IMR-90 (cell line): ENCODE measurements around the gene ADGRD1. TPM values are rescaled to one million over a fixed set of nuclear protein-coding genes. Genes with fewer than 3 reads are reported as not detected.

Source experiments
- ATAC-seq: fragments of 200-7000 bp; cut with Tn5 transposase; 2 replicates; pipeline ENCODE4 v1.9.1; 2020; ENCODE audit warnings: low read depth, mild to moderate bottlenecking, moderate library complexity
- BruUV-seq: library from RNA; stranded (reverse); fragments of 400-500 nt; replicated peaks from 2 replicates; lab custom pipeline; 2021; lab: Mats Ljungman, UMichigan
- CTCF ChIA-PET: fragments of 300-600 bp; formaldehyde crosslinking; extraction: SDS; loops from one replicate; lab custom pipeline; 2021; ENCODE audit warnings: antibody characterized with exemption; lab: Yijun Ruan, JAX
- POLR2A ChIA-PET: fragments of 300-600 bp; sonication (Branson Sonifier 250); formaldehyde crosslinking; loops from one replicate; lab custom pipeline; 2022; ENCODE audit warnings: antibody characterized with exemption; ENCODE audit not compliant: unreplicated experiment; lab: Charles Lee
- DNase-seq: peaks from one replicate; pipeline ENCODE4 v3.0.0; 2013
- H2AFZ ChIP-seq: replicated peaks from 2 replicates; pipeline ENCODE3; 2013; ENCODE audit warnings: low read length, mild to moderate bottlenecking; ENCODE audit not compliant: poor library complexity
- H2AK5ac ChIP-seq: 2 replicates; pipeline ENCODE4 v1.6.1; 2013; ENCODE audit warnings: low read depth, low read length, inconsistent platforms
- H2AK9ac ChIP-seq: replicated peaks from 2 replicates; pipeline ENCODE3; 2013; ENCODE audit warnings: mild to moderate bottlenecking, low read depth, low read length, moderate library complexity; ENCODE audit not compliant: poor library complexity
- H2BK120ac ChIP-seq: 2 replicates; pipeline ENCODE4 v1.6.1; 2013; ENCODE audit warnings: low read depth, low read length, inconsistent platforms
- H2BK15ac ChIP-seq: 3 replicates; pipeline ENCODE4 v1.6.1; 2013; ENCODE audit warnings: low read depth, low read length, inconsistent platforms
- H2BK20ac ChIP-seq: 2 replicates; pipeline ENCODE4 v1.6.1; 2013; ENCODE audit warnings: low read depth, mild to moderate bottlenecking, inconsistent platforms, low read length, moderate library complexity
- H2BK5ac ChIP-seq: 2 replicates; pipeline ENCODE4 v1.6.1; 2013; ENCODE audit warnings: mild to moderate bottlenecking, low read depth, low read length, inconsistent platforms; ENCODE audit not compliant: poor library complexity, severe bottlenecking
- H3K14ac ChIP-seq: replicated peaks from 2 replicates; pipeline ENCODE4 v1.6.1; 2013; ENCODE audit warnings: low read depth, low read length, inconsistent platforms
- H3K18ac ChIP-seq: 2 replicates; pipeline ENCODE4 v1.6.1; 2013; ENCODE audit warnings: low read depth, low read length, control low read depth
- H3K23ac ChIP-seq: 2 replicates; pipeline ENCODE4 v1.6.1; 2013; ENCODE audit warnings: low read depth, low read length, inconsistent platforms
- H3K27ac ChIP-seq: 2 replicates; pipeline ENCODE4 v1.5.1; 2013; ENCODE audit warnings: mild to moderate bottlenecking, control low read depth, low read length; ENCODE audit not compliant: insufficient read depth
- H3K27me3 ChIP-seq: 2 replicates; pipeline ENCODE4 v1.6.1; 2013; ENCODE audit warnings: low read length; ENCODE audit not compliant: control insufficient read depth, insufficient read depth
- H3K36me3 ChIP-seq: 2 replicates; pipeline ENCODE4 v1.6.1; 2013; ENCODE audit warnings: low read length, mixed read lengths; ENCODE audit not compliant: control insufficient read depth, insufficient read depth
- H3K4ac ChIP-seq: 2 replicates; pipeline ENCODE4 v1.6.1; 2013; ENCODE audit warnings: low read depth, low read length, inconsistent platforms
- H3K4me1 ChIP-seq: 2 replicates; pipeline ENCODE4 v1.6.1; 2013; ENCODE audit warnings: low read length, mixed read lengths; ENCODE audit not compliant: control insufficient read depth, insufficient read depth
- H3K4me2 ChIP-seq: 2 replicates; pipeline ENCODE4 v1.6.1; 2013; ENCODE audit warnings: low read depth, mild to moderate bottlenecking, control low read depth, low read length, moderate library complexity
- H3K4me3 ChIP-seq: 2 replicates; pipeline ENCODE4 v1.5.1; 2013; ENCODE audit warnings: low read depth, mild to moderate bottlenecking, control low read depth, low read length, moderate library complexity; ENCODE audit not compliant: insufficient read depth
- H3K56ac ChIP-seq: 2 replicates; pipeline ENCODE4 v1.6.1; 2013; ENCODE audit warnings: low read length, inconsistent platforms; ENCODE audit not compliant: insufficient read depth; ENCODE audit errors: extremely low read depth
- H3K79me1 ChIP-seq, 2 experiments: 2 replicates each; pipeline ENCODE4 v1.6.1; 2013; ENCODE audit warnings: low read length in 2 of 2, inconsistent platforms in 1 of 2, low read depth in 1 of 2
- H3K9ac ChIP-seq: 2 replicates; pipeline ENCODE4 v1.6.1; 2013; ENCODE audit warnings: low read depth, low read length, control low read depth
- H3K9me1 ChIP-seq: 2 replicates; pipeline ENCODE4 v1.6.1; 2013; ENCODE audit warnings: low read length, inconsistent platforms; ENCODE audit not compliant: insufficient read depth
- H3K9me3 ChIP-seq: 2 replicates; pipeline ENCODE4 v1.6.1; 2013; ENCODE audit warnings: low read length; ENCODE audit not compliant: control insufficient read depth, insufficient read depth
- H4K20me1 ChIP-seq: 2 replicates; pipeline ENCODE4 v1.6.1; 2013; ENCODE audit warnings: low read length, inconsistent platforms; ENCODE audit not compliant: insufficient read depth
- H4K5ac ChIP-seq: 2 replicates; pipeline ENCODE4 v1.6.1; 2013; ENCODE audit warnings: mild to moderate bottlenecking, low read depth, low read length, control low read depth
- H4K8ac ChIP-seq, 2 experiments: 2 replicates each; pipeline ENCODE4 v1.6.1; 2013; ENCODE audit warnings: low read depth in 2 of 2, low read length in 2 of 2, control low read depth in 1 of 2, inconsistent platforms in 1 of 2
- H4K91ac ChIP-seq: 2 replicates; pipeline ENCODE4 v1.6.1; 2013; ENCODE audit warnings: low read depth, low read length, inconsistent platforms; ENCODE audit not compliant: insufficient read depth
- BHLHE40 ChIP-seq: fragments of 150-350 bp; IDR thresholded peaks from 2 replicates; pipeline ENCODE4 v1.6.1; 2016; ENCODE audit warnings: mild to moderate bottlenecking, low read depth, low read length
- CHD1 ChIP-seq: IDR thresholded peaks from 2 replicates; pipeline ENCODE4 v1.6.1; 2012; ENCODE audit warnings: low read depth, low read length, improper control_type of control experiment
- CTCF ChIP-seq: conservative IDR thresholded peaks from 2 replicates; pipeline ENCODE4 v1.5.1; 2012; ENCODE audit warnings: mild to moderate bottlenecking, low read depth, low read length, improper control_type of control experiment
- MAFK ChIP-seq: IDR thresholded peaks from 2 replicates; pipeline ENCODE4 v1.6.1; 2012; ENCODE audit warnings: low read depth, low read length, improper control_type of control experiment
- MAZ ChIP-seq: IDR thresholded peaks from 2 replicates; pipeline ENCODE4 v1.6.1; 2012; ENCODE audit warnings: low read depth, mild to moderate bottlenecking, low read length, improper control_type of control experiment, moderate library complexity, borderline replicate concordance
- POLR2A ChIP-seq: IDR thresholded peaks from 2 replicates; pipeline ENCODE4 v1.6.1; 2012; ENCODE audit warnings: mild to moderate bottlenecking, low read depth, low read length
- RAD21 ChIP-seq: IDR thresholded peaks from 2 replicates; pipeline ENCODE4 v1.6.1; 2012; ENCODE audit warnings: low read length, improper control_type of control experiment
- RCOR1 ChIP-seq: IDR thresholded peaks from 2 replicates; pipeline ENCODE4 v1.6.1; 2012; ENCODE audit warnings: mild to moderate bottlenecking, low read length, improper control_type of control experiment; ENCODE audit not compliant: insufficient replicate concordance
- WGBS, 2 experiments: methylation state at CpG; one replicate each; pipeline versions ENCODE4 v1.1.5 to v1.1.7; 2013; ENCODE audit warnings: missing lambda C conversion rate in 2 of 2; ENCODE audit not compliant: insufficient read length in 1 of 2; ENCODE audit errors: extremely low coverage in 2 of 2; 5-methylcytosine and 5-hydroxymethylcytosine counted together
- dilution Hi-C: fragments of 300-500 bp; cut with HindIII; formaldehyde crosslinking; loops from one replicate; pipeline ENCODE4 v1.14.3; 2018; ENCODE audit warnings: low sequenced_read_pairs; ENCODE audit not compliant: unreplicated experiment
- in situ Hi-C: fragments of 300-500 bp; cut with MboI; formaldehyde crosslinking; loops from 3 replicates; pipeline ENCODE4 v1.14.3; 2019; ENCODE audit warnings: low sequenced_read_pairs, inconsistent platforms, mixed read lengths
- intact Hi-C: fragments of 100-400 bp; cut with micrococcal nuclease; formaldehyde crosslinking; loops from 2 replicates; pipeline ENCODE4 v1.10.0; 2022
- polyA plus RNA-seq, 3 experiments: library from polyadenylated mRNA; depleted of rRNA; stranded (reverse); fragments of >200 nt; gene quantifications; 2 replicates each; pipeline ENCODE4 v1.2.3, GENCODE V29; 2012; ENCODE audit warnings: low replicate concordance in 1 of 3
- total RNA-seq: library from RNA; depleted of rRNA; stranded (reverse); fragments of >200 nt; gene quantifications from 2 replicates; pipeline ENCODE4 v1.2.3, GENCODE V29; 2012

The ADGRD1 gene
- total and polyA plus RNA-seq, 2 of the 4 experiments (the other 2 are of a cell fraction), result not detected

- Histone ChIP-seq H2AK5ac (no peak overlapping the region), H3K4ac (no peak overlapping the region), H4K8ac (no peak overlapping the region), H3K4me3 (no peak overlapping the region), H3K4me1 (0 out of 2 replicates have a peak, but pooled peaks cover 1% of the 10 kb centered on the region), H3K18ac (no peak overlapping the region), H3K56ac (no peak overlapping the region), H3K27ac (no peak overlapping the region), H3K79me1 (no peaks in the 10 kb centered on the region), H3K4me2 (no peak overlapping the region), H2BK5ac (no peak overlapping the region), H3K9me1 (no peaks in the 10 kb centered on the region), H2AK9ac (no peak overlapping the region), H4K91ac (no peak overlapping the region), H4K5ac (no peak overlapping the region), H3K9me3 (no peaks in the 10 kb centered on the region), H3K14ac (no peak overlapping the region), H2AFZ (no peak overlapping the region), H2BK20ac (no peak overlapping the region), H3K9ac (no peak overlapping the region), H2BK120ac (no peak overlapping the region), H3K36me3 (no peaks in the 10 kb centered on the region), H3K27me3 (no peaks in the 10 kb centered on the region), H3K23ac (no peak overlapping the region), H2BK15ac (no peak overlapping the region), H4K20me1 (no peaks in the 10 kb centered on the region)
- no TSS peak for BruUV-seq
- dilution Hi-C loops (no loop called here), in situ Hi-C loops (no loop called here), intact Hi-C loops (no loop called here)
- ChIA-PET POLR2A (no interaction called here), CTCF (no interaction called here)
- ATAC-seq (peak; percentile 8), DNase-seq (no peak)
- WGBS, 2 experiments, result no CpG with 5 or more reads among the region's 23 CpGs
- no peak for TF ChIP-seq RCOR1
- no peak for TF ChIP-seq POLR2A
- TF ChIP-seq BHLHE40, result no peak
- no peak for TF ChIP-seq CHD1
- TF ChIP-seq CTCF, result no peak
- TF ChIP-seq MAFK, result no peak
- TF ChIP-seq MAZ, result no peak
- no peak for TF ChIP-seq RAD21
Observed at GRCh38 chr12:130924966-130925665, 28.6 kb upstream of the ADGRD1 start.
